ACC112 (cell line): ENCODE results near the gene SIK2.

Experiments
- H2AFZ ChIP-seq: fragments of 200-600 bp; sonication (generic); one replicate; pipeline ENCODE4 v1.6.0; 2017; ENCODE audit warnings: antibody characterized with exemption, low read length; ENCODE audit not compliant: unreplicated experiment
- H3K27ac ChIP-seq: fragments of 200-600 bp; sonication (generic); 2 replicates; pipeline ENCODE4 v1.5.1; 2014; ENCODE audit warnings: low read depth, mild to moderate bottlenecking, antibody characterized with exemption, low read length, moderate library complexity
- H3K27me3 ChIP-seq: fragments of 200-600 bp; sonication (generic); 2 replicates; pipeline ENCODE4 v1.6.1; 2014; ENCODE audit warnings: mild to moderate bottlenecking, antibody characterized with exemption, low read length, moderate library complexity, mixed read lengths; ENCODE audit not compliant: insufficient read depth
- H3K36me3 ChIP-seq: fragments of 200-600 bp; sonication (generic); 2 replicates; pipeline ENCODE4 v1.6.1; 2016; ENCODE audit warnings: mild to moderate bottlenecking, antibody characterized with exemption, low read length, moderate library complexity, mixed read lengths; ENCODE audit not compliant: insufficient read depth
- H3K4me1 ChIP-seq: fragments of 200-600 bp; sonication (generic); one replicate; pipeline ENCODE4 v1.6.1; 2016; ENCODE audit warnings: low read length, mixed read lengths; ENCODE audit not compliant: insufficient read depth, unreplicated experiment, control insufficient read depth
- H3K4me3 ChIP-seq: fragments of 200-600 bp; sonication (generic); 2 replicates; pipeline ENCODE4 v1.5.1; 2014; ENCODE audit warnings: mild to moderate bottlenecking, low read depth, low read length
- H3K79me2 ChIP-seq: fragments of 200-600 bp; sonication (generic); one replicate; pipeline ENCODE4 v1.6.0; 2016; ENCODE audit warnings: low read length; ENCODE audit not compliant: control insufficient read depth, unreplicated experiment, insufficient read depth

SIK2 gene

GRCh38 chr11:111598559-111598958, 3.7 kb upstream of the SIK2 start:
- H3K4me3 ChIP-seq, result peak overlapping the region; percentile 71

GRCh38 chr11:111601636-111601978, 642 bp upstream of the SIK2 start:
- Histone ChIP-seq H3K36me3 (no peaks in the 10 kb centered on the region), H3K27ac (peak overlapping the region; percentile 50), H2AFZ (peak overlapping the region; percentile 85), H3K4me3 (peak overlapping the region; percentile 74), H3K27me3 (no peaks in the 10 kb centered on the region), H3K4me1 (peaks cover 28% of the 10 kb centered on the region), H3K79me2 (peaks cover 38% of the 10 kb centered on the region)

More at GRCh38 chr11:111598559-111598958, 3.7 kb upstream of the SIK2 start:
- peak overlapping the region; percentile 18 for H3K27ac ChIP-seq
- peaks cover 17% of the 10 kb centered on the region for H3K4me1 ChIP-seq
- no peaks in the 10 kb centered on the region for H3K36me3 ChIP-seq
- H3K27me3 ChIP-seq, result no peaks in the 10 kb centered on the region
- peaks cover 11% of the 10 kb centered on the region for H3K79me2 ChIP-seq
- peak overlapping the region; percentile 92 for H2AFZ ChIP-seq

GRCh38 chr11:111602865-111603610, 789 bp downstream of the SIK2 start:
- peak overlapping the region; percentile 58 for H2AFZ ChIP-seq

GRCh38 chr11:111603611-111604130, 1.4 kb downstream of the SIK2 start:
- no peaks in the 10 kb centered on the region for H3K27me3 ChIP-seq
- no peaks in the 10 kb centered on the region for H3K36me3 ChIP-seq
- H3K4me1 ChIP-seq, result peaks cover 29% of the 10 kb centered on the region
- H3K27ac ChIP-seq, result peak overlapping the region; percentile 85; the same call in 1 of the 2 replicates
- no peak overlapping the region for H2AFZ ChIP-seq
- H3K4me3 ChIP-seq, result peak overlapping the region; percentile 94
- peaks cover 53% of the 10 kb centered on the region for H3K79me2 ChIP-seq

More at GRCh38 chr11:111602865-111603610, 789 bp downstream of the SIK2 start:
- no peaks in the 10 kb centered on the region for H3K27me3 ChIP-seq
- no peaks in the 10 kb centered on the region for H3K36me3 ChIP-seq
- peak overlapping the region; percentile 94 for H3K4me3 ChIP-seq
- peaks cover 32% of the 10 kb centered on the region for H3K4me1 ChIP-seq
- H3K79me2 ChIP-seq, result peaks cover 49% of the 10 kb centered on the region
- H3K27ac ChIP-seq, result peak overlapping the region; percentile 85

GRCh38 chr11:111604392-111605009, 2.3 kb downstream of the SIK2 start:
- Histone ChIP-seq H3K27me3 (no peaks in the 10 kb centered on the region), H3K79me2 (peaks cover 58% of the 10 kb centered on the region), H3K27ac (peak overlapping the region; percentile 85; the same call in 1 of the 2 replicates), H3K4me3 (peak overlapping the region; percentile 94), H3K36me3 (no peaks in the 10 kb centered on the region), H2AFZ (no peak overlapping the region), H3K4me1 (peaks cover 26% of the 10 kb centered on the region)

DNA sequence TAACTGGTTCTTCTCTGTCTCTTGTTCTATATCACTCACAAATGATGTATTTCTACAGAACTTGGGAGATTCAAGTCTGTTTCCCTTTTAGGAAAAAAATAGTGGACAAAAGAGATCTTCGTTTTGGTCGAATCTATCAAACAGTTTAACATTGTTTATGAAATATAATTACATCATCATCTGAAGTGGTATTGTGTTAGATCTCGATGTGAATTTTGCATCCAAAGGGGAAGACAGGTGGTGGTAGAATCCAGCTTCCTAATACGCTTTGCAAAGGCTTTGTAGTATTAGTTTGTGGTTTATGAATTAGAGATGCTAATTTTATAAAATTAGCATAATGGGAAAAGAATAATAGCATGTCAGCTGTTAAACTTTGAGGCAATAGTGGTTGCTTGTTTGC, 3.4 kb downstream of the SIK2 start:
- H3K4me1 ChIP-seq, result peaks cover 26% of the 10 kb centered on the region
- 0 out of 2 replicates have a peak overlapping the region, but pooled peaks have one; percentile 94 for H3K4me3 ChIP-seq
- no peaks in the 10 kb centered on the region for H3K36me3 ChIP-seq
- H3K79me2 ChIP-seq, result peaks cover 62% of the 10 kb centered on the region
- H3K27me3 ChIP-seq, result no peaks in the 10 kb centered on the region
- H3K27ac ChIP-seq, result no peak overlapping the region
- no peak overlapping the region for H2AFZ ChIP-seq

GRCh38 chr11:111606986-111607385, 4.7 kb downstream of the SIK2 start:
- H3K79me2 ChIP-seq, result peaks cover 68% of the 10 kb centered on the region
- H3K36me3 ChIP-seq, result no peaks in the 10 kb centered on the region
- H3K27me3 ChIP-seq, result no peaks in the 10 kb centered on the region
- H2AFZ ChIP-seq, result no peak overlapping the region
- H3K4me1 ChIP-seq, result peaks cover 24% of the 10 kb centered on the region
- H3K4me3 ChIP-seq, result peak overlapping the region; percentile 8; the same call in 1 of the 2 replicates
- no peak overlapping the region for H3K27ac ChIP-seq

- H3K79me2 ChIP-seq, result peaks cover 71% of the 10 kb centered on the region
These were observed 5.5 kb downstream of the SIK2 start for GRCh38 chr11:111607751-111608150.

DNA sequence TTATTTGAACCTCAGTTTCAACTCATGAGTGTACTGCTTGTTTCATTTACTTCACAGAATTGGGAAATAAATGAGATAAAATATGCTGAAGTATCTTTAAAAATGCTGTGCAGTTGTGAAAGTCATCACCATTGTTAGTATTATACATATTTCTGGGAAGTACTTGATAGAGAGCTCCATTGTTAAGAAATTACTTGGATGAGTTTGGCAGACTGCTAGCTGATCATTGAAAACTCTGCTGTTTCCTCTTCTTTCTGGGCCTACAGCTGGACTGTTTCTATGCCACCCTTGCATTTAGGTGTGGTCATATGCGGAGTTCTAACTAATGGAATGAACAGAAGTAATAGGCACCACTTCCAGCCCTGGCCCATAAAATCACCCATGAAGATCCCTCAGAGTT, 10.0 kb downstream of the SIK2 start:
- Histone ChIP-seq H3K4me3 (no peak overlapping the region), H3K27ac (peak overlapping the region; percentile 52), H3K79me2 (peaks cover 34% of the 10 kb centered on the region), H2AFZ (no peak overlapping the region), H3K36me3 (peaks cover under 1% of the 10 kb centered on the region), H3K4me1 (peaks cover 8% of the 10 kb centered on the region), H3K27me3 (no peaks in the 10 kb centered on the region)

More at GRCh38 chr11:111607751-111608150, 5.5 kb downstream of the SIK2 start:
- H3K4me3 ChIP-seq, result no peak overlapping the region
- no peak overlapping the region for H2AFZ ChIP-seq
- H3K27ac ChIP-seq, result no peak overlapping the region
- H3K4me1 ChIP-seq, result peaks cover 26% of the 10 kb centered on the region
- no peaks in the 10 kb centered on the region for H3K27me3 ChIP-seq
- H3K36me3 ChIP-seq, result no peaks in the 10 kb centered on the region

- H3K27me3 ChIP-seq, result no peaks in the 10 kb centered on the region
- no peak overlapping the region for H3K27ac ChIP-seq
- H3K36me3 ChIP-seq, result peaks cover 32% of the 10 kb centered on the region
- no peaks in the 10 kb centered on the region for H3K4me1 ChIP-seq
- H2AFZ ChIP-seq, result no peak overlapping the region
- no peak overlapping the region for H3K4me3 ChIP-seq
- peaks cover 7% of the 10 kb centered on the region for H3K79me2 ChIP-seq
These were observed 15.0 kb downstream of the SIK2 start for GRCh38 chr11:111617286-111617685.
